ENCODE results near the gene NRTN. TPM values are rescaled to one million over a fixed set of nuclear protein-coding genes. Genes with fewer than 3 reads are reported as not detected.

The NRTN gene
- total RNA-seq, 1 experiment from 2014 or later, result 2.6 TPM

DNA sequence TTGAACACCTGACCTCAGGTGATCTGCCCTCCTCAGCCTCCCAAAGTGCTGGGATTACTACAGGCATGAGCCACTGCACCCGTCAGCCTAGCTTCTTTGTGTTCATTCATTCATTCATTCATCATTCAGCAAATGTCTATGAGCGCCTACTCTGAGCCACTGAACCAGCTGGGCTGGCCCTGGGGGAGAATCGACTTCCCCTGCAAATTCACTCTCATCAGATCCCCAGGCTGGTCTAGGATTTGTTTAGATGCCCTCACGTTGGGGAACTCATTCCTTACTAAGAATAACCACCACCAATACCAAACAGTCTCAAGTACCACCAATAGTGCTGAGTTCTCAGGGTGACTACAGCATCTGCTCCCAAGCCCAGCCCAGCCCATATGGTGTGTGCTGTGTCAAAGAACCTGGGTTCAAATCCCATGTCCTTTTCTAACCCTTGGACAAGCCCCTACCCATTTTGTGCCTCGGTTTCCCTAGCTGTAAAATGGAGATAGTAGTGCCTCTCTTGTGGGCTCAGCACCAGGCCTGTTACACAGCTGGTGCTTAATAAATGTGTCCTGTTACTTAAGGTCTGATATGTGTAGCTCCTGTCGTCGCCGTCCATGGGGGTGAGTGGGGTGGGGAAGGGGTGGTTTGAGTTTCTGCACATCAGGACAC lies 16.8 kb downstream of the NRTN start:
- no peaks in the 10 kb centered on the region for H3K36me3 Mint-ChIP-seq (ENCODE audit: insufficient read depth, unreplicated experiment)

DNA sequence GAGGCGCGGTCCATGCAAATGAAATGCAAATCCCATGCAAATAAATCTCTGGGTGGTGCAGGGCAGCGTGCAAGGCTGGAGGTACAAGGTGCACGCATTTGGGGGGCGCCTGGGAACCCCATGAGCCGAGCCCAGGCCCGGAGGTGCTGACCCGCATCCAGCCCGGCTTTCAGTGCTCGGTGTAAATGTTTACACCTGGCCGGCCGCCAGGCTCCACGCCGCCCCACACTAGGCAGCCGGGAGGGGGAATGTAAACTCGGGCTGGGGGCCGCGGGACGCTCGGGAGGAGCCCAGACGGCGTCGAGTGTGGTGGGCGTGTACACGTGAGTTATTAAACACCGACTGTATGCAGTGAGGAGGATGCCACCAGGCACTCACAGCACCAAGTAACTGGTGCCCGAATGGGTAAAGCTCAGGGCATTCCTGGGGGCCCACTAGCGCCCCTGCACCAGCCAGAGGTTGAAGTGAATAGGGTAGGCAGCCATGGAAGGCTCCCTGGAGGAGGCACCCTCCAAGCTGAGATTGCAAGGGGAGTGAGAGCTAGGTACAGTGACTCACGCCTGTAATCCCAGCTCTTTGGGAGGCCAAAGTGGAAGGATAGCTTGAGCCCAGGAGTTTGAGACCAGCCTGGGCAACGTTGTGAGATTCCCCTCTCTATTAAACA lies 17.4 kb downstream of the NRTN start:
- BruUV-seq (replicated peaks), result no TSS peak
- Mint-ChIP-seq H3K9me3 (ENCODE audit: unreplicated experiment) (no peaks in the 10 kb centered on the region), H3K36me3 (ENCODE audit: insufficient read depth, unreplicated experiment) (no peaks in the 10 kb centered on the region), H3K27ac (ENCODE audit: unreplicated experiment) (no peak overlapping the region), H3K4me3 (ENCODE audit: unreplicated experiment) (no peak overlapping the region), H3K4me1 (ENCODE audit: low read depth, unreplicated experiment) (peaks cover 5% of the 10 kb centered on the region), H3K27me3 (ENCODE audit: insufficient read depth, unreplicated experiment) (no peaks in the 10 kb centered on the region)
- POLR2A ChIA-PET, result no interaction called here
- no peaks in the 10 kb centered on the region for H3K27me3 ChIP-seq (replicated peaks; ENCODE audit: control insufficient read depth, insufficient read depth, low read length)
- TF ChIP-seq, protein P1, sequence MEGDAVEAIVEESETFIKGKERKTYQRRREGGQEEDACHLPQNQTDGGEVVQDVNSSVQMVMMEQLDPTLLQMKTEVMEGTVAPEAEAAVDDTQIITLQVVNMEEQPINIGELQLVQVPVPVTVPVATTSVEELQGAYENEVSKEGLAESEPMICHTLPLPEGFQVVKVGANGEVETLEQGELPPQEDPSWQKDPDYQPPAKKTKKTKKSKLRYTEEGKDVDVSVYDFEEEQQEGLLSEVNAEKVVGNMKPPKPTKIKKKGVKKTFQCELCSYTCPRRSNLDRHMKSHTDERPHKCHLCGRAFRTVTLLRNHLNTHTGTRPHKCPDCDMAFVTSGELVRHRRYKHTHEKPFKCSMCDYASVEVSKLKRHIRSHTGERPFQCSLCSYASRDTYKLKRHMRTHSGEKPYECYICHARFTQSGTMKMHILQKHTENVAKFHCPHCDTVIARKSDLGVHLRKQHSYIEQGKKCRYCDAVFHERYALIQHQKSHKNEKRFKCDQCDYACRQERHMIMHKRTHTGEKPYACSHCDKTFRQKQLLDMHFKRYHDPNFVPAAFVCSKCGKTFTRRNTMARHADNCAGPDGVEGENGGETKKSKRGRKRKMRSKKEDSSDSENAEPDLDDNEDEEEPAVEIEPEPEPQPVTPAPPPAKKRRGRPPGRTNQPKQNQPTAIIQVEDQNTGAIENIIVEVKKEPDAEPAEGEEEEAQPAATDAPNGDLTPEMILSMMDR (IDR thresholded peaks at IDR 0.05; ENCODE audit: insufficient read depth in 1 of 2, low read depth in 1 of 2, low read length in 1 of 2, severe bottlenecking in 1 of 2, unreplicated experiment in 1 of 2), result no peak
- no peaks in the 10 kb centered on the region for H3K9me3 ChIP-seq
- intact Hi-C loops (cut with micrococcal nuclease; ENCODE audit: unreplicated experiment), result no loop called here
- H3K36me3 ChIP-seq (ENCODE audit: control insufficient read depth, insufficient read depth, low read length), result no peaks in the 10 kb centered on the region
- H3K4me3 ChIP-seq (ENCODE audit: low read depth, low read length), result no peak overlapping the region
- no peak for DNase-seq
- CTCF ChIA-PET, result interaction anchor here (1.1 kb wide), 1 partner anchor 18 kb away, joined by 8 read pairs; no protein-coding TSS in a partner anchor
- H3K4me1 ChIP-seq, result peaks cover 4% of the 10 kb centered on the region; the same call in 1 of the 2 replicates

More for the DNA sequence above, 16.8 kb downstream of the NRTN start:
- intact Hi-C loops (cut with micrococcal nuclease; ENCODE audit: unreplicated experiment), result no loop called here
- H3K4me3 ChIP-seq (ENCODE audit: low read depth, low read length), result no peak overlapping the region
- Mint-ChIP-seq H3K9me3 (ENCODE audit: unreplicated experiment) (no peaks in the 10 kb centered on the region), H3K4me1 (ENCODE audit: low read depth, unreplicated experiment) (no peaks in the 10 kb centered on the region), H3K27me3 (ENCODE audit: insufficient read depth, unreplicated experiment) (no peaks in the 10 kb centered on the region), H3K4me3 (ENCODE audit: unreplicated experiment) (no peak overlapping the region), H3K27ac (ENCODE audit: unreplicated experiment) (no peak overlapping the region)
- H3K9me3 ChIP-seq, result no peaks in the 10 kb centered on the region
- TF ChIP-seq, protein P1 (IDR thresholded peaks at IDR 0.05; ENCODE audit: insufficient read depth in 1 of 2, low read depth in 1 of 2, low read length in 1 of 2, severe bottlenecking in 1 of 2, unreplicated experiment in 1 of 2), result no peak
- BruUV-seq (replicated peaks), result no TSS peak
- H3K4me1 ChIP-seq, result no peaks in the 10 kb centered on the region
- ChIA-PET POLR2A (no interaction called here), CTCF (interaction anchor here (1.7 kb wide), 1 partner anchor 17 kb away, joined by 7 read pairs; no protein-coding TSS in a partner anchor)
- no peak for DNase-seq
- no peaks in the 10 kb centered on the region for H3K36me3 ChIP-seq (ENCODE audit: control insufficient read depth, insufficient read depth, low read length)
- no peaks in the 10 kb centered on the region for H3K27me3 ChIP-seq (replicated peaks; ENCODE audit: control insufficient read depth, insufficient read depth, low read length)

DNA sequence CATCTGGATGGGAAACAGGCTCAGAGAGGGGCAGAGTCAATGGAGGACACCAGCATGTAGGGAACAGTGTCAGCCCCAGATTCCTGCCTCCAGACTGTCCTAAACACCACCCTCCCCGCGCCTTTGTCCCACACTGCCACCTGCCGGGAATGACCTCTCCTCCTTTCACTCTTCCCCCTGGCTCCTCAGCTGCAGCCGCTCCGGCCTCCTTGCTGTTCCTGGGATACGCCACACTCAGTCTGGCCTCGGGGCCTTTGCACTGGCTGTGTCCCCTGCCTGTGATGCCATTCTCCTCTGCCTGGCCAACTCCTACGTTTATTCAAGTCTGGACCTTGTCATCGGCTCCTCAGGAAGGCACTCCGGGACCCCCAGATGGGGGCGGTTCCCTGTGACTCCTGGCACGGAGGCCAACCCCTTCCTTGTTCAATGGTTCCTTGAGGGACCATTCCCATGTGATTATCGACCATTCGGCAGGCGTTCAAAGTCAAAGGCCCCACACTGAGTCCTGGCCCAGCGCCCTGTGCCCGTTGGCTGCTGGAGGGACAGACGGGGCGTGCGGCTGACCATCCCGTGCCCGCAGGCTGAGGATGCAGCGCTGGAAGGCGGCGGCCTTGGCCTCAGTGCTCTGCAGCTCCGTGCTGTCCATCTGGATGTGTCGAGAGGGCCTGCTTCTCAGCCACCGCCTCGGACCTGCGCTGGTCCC lies 18.9 kb downstream of the NRTN start:
- DNase-seq, result peak; percentile 74 to 75
- BruUV-seq (replicated peaks), result no TSS peak
- Histone ChIP-seq H3K4me1 (peaks cover 5% of the 10 kb centered on the region; the same call in 1 of the 2 replicates), H3K27me3 (replicated peaks; ENCODE audit: control insufficient read depth, insufficient read depth, low read length) (no peaks in the 10 kb centered on the region), H3K36me3 (ENCODE audit: control insufficient read depth, insufficient read depth, low read length) (no peaks in the 10 kb centered on the region), H3K4me3 (ENCODE audit: low read depth, low read length) (no peak overlapping the region), H3K9me3 (no peaks in the 10 kb centered on the region)
- intact Hi-C loops (cut with micrococcal nuclease; ENCODE audit: unreplicated experiment), result loop anchor here (1.0 kb wide), 1 partner anchor 19 kb away; no protein-coding TSS in a partner anchor
- H3K27me3 Mint-ChIP-seq (ENCODE audit: insufficient read depth, unreplicated experiment), result no peaks in the 10 kb centered on the region
- H3K9me3 Mint-ChIP-seq (ENCODE audit: unreplicated experiment), result no peaks in the 10 kb centered on the region
- TF ChIP-seq, protein P1 (IDR thresholded peaks at IDR 0.05; ENCODE audit: insufficient read depth in 1 of 2, low read depth in 1 of 2, low read length in 1 of 2, severe bottlenecking in 1 of 2, unreplicated experiment in 1 of 2), result peak; percentile 29 to 61
- ChIA-PET POLR2A (no interaction called here), CTCF (interaction anchor here (1.9 kb wide), 1 partner anchor 20 kb away, joined by 6 read pairs; no protein-coding TSS in a partner anchor)
- H3K27ac Mint-ChIP-seq (ENCODE audit: unreplicated experiment), result no peak overlapping the region
- peaks cover 7% of the 10 kb centered on the region for H3K4me1 Mint-ChIP-seq (ENCODE audit: low read depth, unreplicated experiment)
- H3K36me3 Mint-ChIP-seq (ENCODE audit: insufficient read depth, unreplicated experiment), result peaks cover 10% of the 10 kb centered on the region
- H3K4me3 Mint-ChIP-seq (ENCODE audit: unreplicated experiment), result no peak overlapping the region

Data from Caco-2 (cell line).